Stimulated activated memory B cell treated with anti-CD40 and anti-IgM and Interleukin-4, amounts not matched to agents 10 μg/mL and 1 μg/mL and 100 μg/mL, for 72 hours (primary cell): Measurements from ENCODE around the gene KRT76.
"Not testable (repeated sequence)": the region's sequence is repeated elsewhere in the genome, so short reads cannot be mapped to it uniquely, and the experiment has no call there.

Source experiments
- ATAC-seq: fragments of 150-1000 bp; cut with Tn5 transposase; 2 replicates; pipeline ENCODE4 v1.10.0; 2021
- H3K27ac Mint-ChIP-seq: one replicate; pipeline ENCODE4 v1.8.0; 2022; ENCODE audit warnings: mild to moderate bottlenecking, mixed read lengths
- H3K27me3 Mint-ChIP-seq: one replicate; pipeline ENCODE4 v1.8.0; 2022; ENCODE audit warnings: mixed read lengths
- H3K36me3 Mint-ChIP-seq: one replicate; pipeline ENCODE4 v1.8.0; 2022; ENCODE audit warnings: mixed read lengths
- H3K4me1 Mint-ChIP-seq: one replicate; pipeline ENCODE4 v1.8.0; 2022; ENCODE audit warnings: mixed read lengths
- H3K4me3 Mint-ChIP-seq: one replicate; pipeline ENCODE4 v1.8.0; 2022; ENCODE audit warnings: mild to moderate bottlenecking, moderate library complexity, mixed read lengths
- H3K9me3 Mint-ChIP-seq: one replicate; pipeline ENCODE4 v1.8.0; 2022; ENCODE audit warnings: mixed read lengths

KRT76 gene

DNA sequence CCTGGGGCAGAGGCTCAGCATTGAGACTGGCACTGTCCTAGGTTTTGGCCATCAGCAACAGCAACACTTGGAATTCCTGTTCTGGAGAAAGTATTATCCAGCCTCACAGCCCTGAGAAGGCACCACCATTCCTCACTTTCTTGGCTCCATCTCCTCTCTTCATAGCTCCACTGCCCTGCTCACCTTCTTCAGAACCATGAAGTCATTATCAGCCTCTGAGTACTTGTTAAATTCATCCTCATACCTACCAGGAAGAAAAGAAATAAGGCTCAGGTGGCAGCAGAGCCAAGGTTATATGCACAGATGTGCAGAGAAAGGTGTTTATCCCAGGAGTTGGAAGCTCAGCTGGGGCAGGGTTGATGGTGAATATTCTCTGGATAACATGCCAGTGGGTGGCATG, 25.4 kb downstream of the KRT76 start:
- no peaks in the 10 kb centered on the region for H3K9me3 Mint-ChIP-seq
- no peaks in the 10 kb centered on the region for H3K36me3 Mint-ChIP-seq
- H3K27ac Mint-ChIP-seq, result no peak overlapping the region
- peaks cover 28% of the 10 kb centered on the region for H3K27me3 Mint-ChIP-seq
- no peak overlapping the region for H3K4me3 Mint-ChIP-seq
- no peak for ATAC-seq
- no peaks in the 10 kb centered on the region for H3K4me1 Mint-ChIP-seq

DNA sequence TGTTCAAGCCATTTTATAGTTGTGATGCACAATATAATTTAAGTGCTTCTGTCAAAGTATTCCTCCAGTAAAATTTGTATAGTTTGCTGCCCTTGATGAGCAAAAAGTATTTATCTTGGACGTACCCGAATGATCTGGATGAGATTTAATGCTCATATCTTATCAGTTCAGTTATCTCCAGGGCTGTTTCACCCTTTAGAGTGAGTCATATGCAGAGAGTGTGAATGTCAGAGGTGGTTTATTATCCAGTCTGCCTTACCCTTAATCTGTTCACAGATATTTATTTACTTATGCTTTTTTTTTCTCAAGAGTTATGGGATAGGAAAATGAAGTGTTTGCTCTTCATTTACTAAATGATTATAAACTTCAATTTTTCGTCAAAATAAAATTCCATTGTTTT, 26.6 kb downstream of the KRT76 start:
- H3K4me3 Mint-ChIP-seq, H3K9me3 Mint-ChIP-seq, H3K4me1 Mint-ChIP-seq, ATAC-seq, H3K36me3 Mint-ChIP-seq, H3K27ac Mint-ChIP-seq: not testable (repeated sequence)
- H3K27me3 Mint-ChIP-seq, result peaks cover 28% of the 10 kb centered on the region

DNA sequence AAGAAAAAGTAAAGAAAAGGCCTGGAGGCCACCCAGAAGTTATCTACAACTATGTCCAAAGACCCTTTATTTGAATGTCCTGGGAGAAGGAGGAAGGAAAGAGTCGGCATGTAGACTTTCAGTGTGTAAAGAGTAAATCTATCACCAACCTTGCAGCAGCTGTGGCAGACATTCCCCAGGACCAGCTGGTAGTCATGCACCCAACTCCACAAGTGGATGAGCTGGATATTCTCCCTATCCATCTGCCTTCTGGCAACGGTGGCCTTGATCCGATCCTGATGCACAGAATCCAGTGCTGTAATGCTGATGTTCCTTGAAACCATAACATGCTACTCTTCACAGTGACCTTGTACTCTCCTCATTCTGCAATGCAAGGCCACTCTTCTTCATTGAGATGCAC, 27.3 kb downstream of the KRT76 start:
- H3K4me3 Mint-ChIP-seq, result no peak overlapping the region
- no peaks in the 10 kb centered on the region for H3K4me1 Mint-ChIP-seq
- no peaks in the 10 kb centered on the region for H3K36me3 Mint-ChIP-seq
- H3K27me3 Mint-ChIP-seq, result peaks cover 21% of the 10 kb centered on the region
- no peak overlapping the region for H3K27ac Mint-ChIP-seq
- no peak for ATAC-seq
- H3K9me3 Mint-ChIP-seq, result no peaks in the 10 kb centered on the region

DNA sequence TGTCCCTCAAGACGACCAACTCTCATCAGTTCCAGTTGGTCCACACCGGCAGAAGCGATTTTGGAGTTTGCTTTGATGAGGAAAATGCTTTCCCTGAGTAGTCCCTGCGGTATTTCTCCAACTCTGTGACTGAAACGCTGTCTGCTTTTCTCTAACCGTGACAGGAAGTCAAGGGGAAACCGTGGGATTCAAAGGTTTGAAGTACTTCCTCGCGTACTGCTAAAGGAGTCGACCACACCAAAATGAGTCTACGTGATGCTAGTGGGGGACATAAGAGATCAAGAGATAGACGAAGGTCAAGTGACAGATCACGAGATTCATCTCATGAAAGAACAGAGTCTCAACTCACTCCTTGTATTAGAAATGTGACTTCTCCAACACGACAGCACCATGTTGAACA, 28.6 kb downstream of the KRT76 start:
- Mint-ChIP-seq H3K27me3 (peaks cover 26% of the 10 kb centered on the region), H3K4me1 (no peaks in the 10 kb centered on the region), H3K36me3 (no peaks in the 10 kb centered on the region), H3K4me3 (no peak overlapping the region), H3K9me3 (no peaks in the 10 kb centered on the region), H3K27ac (no peak overlapping the region)
- no peak for ATAC-seq

DNA sequence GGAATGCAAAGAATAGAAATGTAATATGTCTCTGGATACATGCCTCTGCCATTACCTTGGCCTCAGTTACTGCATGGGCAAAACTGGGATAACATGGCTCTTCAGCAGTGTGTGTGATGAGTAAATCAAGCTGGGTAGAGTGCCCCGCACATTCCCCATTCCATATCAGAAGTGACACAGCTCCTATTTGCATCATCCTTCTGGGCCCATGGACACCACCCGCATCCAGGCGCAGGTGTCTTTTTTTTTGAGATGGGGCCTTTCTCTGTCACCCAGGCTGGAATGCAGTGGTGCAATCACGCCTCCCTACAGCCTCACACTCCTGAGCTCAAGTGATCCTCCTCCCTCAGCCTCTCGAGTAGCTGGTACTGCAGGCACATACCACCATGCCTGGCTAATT, 31.6 kb downstream of the KRT76 start:
- no peak overlapping the region for H3K27ac Mint-ChIP-seq
- no peaks in the 10 kb centered on the region for H3K4me1 Mint-ChIP-seq
- peaks cover 36% of the 10 kb centered on the region for H3K27me3 Mint-ChIP-seq
- no peaks in the 10 kb centered on the region for H3K36me3 Mint-ChIP-seq
- ATAC-seq, result no peak
- H3K4me3 Mint-ChIP-seq, result no peak overlapping the region
- no peaks in the 10 kb centered on the region for H3K9me3 Mint-ChIP-seq

DNA sequence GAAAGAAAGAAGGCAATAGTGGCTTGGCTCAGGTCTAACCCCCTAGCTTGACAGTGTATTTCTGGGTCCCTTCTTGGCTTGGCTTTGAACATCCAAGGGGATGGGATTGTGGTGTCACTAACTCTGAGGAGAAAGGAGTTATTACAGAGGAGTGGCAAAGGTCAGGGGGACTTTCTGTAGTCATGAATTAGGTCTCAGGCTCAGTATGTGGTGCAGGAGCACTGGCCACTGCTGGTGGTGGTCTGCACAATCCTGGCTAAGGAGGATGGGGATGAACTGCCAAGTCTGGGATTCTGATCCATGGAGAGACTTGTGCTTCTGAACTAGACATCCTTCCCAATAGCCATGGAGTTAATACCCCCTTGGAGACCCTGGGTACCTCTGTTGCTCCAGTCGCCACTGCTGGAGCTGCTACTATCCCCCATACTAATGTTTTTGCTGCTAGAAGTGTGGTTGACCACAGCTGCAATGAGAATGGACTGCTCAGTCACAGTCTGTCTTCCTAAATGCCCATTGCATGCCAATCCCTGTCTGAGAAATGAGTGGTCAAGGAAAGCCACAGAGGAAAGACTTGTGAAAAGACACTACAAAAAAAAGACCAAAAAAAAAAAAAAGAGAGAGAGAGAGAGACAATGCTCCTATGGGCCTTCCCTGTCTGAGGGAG, 32.5 kb downstream of the KRT76 start:
- Mint-ChIP-seq H3K4me1 (no peaks in the 10 kb centered on the region), H3K27me3 (peaks cover 45% of the 10 kb centered on the region), H3K27ac (no peak overlapping the region), H3K4me3 (no peak overlapping the region), H3K9me3 (no peaks in the 10 kb centered on the region), H3K36me3 (no peaks in the 10 kb centered on the region)
- ATAC-seq, result no peak

DNA sequence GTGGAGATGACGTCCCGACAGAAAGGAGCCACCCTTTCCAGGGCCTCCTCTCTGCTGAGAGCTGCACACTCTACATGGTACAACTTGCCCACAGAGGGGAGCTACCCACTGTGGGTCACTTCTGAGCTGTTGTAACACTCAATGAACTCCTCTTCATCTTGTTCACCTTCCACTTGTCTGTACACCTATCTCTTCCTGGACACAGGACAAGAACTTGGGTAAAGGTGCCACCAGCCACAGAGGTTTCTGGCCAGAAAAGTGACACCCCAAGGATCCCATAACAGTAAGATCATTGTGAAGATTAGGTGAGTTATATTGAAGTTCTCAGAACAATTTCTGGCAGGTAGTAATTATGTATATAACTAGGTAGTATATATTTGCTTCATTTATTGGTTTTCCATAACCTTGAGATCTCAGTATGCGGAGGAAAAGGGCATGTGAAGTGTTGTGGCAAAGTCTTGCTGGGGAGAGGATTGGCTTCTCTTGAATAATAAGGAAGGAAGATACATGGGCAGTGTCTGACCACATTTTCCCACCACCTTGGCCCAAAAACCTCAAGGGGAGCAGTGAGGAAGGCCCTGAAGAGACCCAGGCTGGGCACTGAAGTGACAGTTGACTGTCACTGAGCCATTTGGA, 34.2 kb downstream of the KRT76 start:
- Mint-ChIP-seq H3K36me3 (no peaks in the 10 kb centered on the region), H3K9me3 (no peaks in the 10 kb centered on the region), H3K27ac (no peak overlapping the region), H3K4me1 (no peaks in the 10 kb centered on the region), H3K27me3 (peaks cover 45% of the 10 kb centered on the region), H3K4me3 (no peak overlapping the region)
- ATAC-seq, result no peak

DNA sequence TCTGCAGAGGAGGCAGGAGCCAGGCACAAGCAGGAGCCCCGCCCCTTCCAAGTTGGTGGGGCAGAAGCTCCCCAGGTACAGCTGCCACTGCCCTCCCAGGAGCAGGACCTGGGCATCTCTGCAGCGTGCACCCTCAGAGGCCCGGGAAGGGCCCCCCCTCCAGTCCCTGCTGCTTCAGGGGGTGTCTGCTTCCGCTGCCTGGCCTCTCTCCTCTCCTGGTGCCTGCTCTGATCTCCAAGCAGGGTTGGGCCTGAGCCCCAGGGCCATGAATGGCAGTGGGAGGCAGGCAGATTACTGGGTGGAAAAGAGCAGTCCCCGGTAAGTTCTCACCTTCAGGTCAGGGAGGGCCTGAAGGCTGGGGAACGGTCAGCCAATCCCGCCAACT, 35.0 kb downstream of the KRT76 start:
- Mint-ChIP-seq H3K9me3 (no peaks in the 10 kb centered on the region), H3K27me3 (peaks cover 46% of the 10 kb centered on the region), H3K4me1 (no peaks in the 10 kb centered on the region), H3K27ac (no peak overlapping the region), H3K36me3 (no peaks in the 10 kb centered on the region), H3K4me3 (no peak overlapping the region)
- ATAC-seq, result no peak

DNA sequence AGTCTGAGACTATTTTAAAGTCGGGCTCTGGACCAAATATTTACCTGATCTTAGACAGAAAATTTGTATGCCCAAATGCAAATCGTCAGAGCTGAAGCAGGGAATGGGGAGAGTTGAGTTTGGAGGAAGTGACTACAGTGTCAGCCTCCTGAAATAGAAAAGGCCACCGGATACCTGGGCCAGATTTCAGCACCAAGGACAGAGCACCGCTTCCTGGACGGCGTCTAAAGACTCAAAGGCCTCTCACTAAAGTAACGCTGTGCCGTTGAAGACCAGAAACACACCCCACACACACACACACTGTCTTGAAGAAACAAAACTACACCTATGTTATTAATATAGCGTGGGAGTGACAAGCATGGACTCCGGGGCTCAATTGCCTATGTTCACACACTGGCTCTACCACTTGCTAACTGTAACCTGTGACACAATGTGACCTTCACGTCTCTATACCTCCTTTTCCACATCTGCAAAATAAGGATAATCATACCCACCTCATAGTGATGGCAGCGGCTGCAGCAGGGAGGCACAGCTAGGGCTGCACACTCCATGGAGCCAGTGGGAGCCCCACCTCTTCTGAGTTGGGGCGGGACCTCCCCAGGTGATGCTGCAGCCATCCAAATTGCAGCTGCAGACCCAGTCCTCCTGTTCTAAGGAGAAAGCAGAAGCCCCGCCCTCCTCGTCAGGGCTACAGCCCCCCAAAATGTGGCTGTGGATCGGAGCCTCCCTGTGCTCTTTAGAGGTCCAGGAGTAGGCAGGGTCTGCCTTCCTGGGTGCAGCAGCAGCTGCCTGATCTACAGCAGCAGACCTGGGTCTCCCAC, 35.6 kb downstream of the KRT76 start:
- peaks cover 52% of the 10 kb centered on the region for H3K27me3 Mint-ChIP-seq
- no peak overlapping the region for H3K27ac Mint-ChIP-seq
- ATAC-seq, result no peak
- no peak overlapping the region for H3K4me3 Mint-ChIP-seq
- H3K36me3 Mint-ChIP-seq, result no peaks in the 10 kb centered on the region
- H3K9me3 Mint-ChIP-seq, result no peaks in the 10 kb centered on the region
- H3K4me1 Mint-ChIP-seq, result no peaks in the 10 kb centered on the region

DNA sequence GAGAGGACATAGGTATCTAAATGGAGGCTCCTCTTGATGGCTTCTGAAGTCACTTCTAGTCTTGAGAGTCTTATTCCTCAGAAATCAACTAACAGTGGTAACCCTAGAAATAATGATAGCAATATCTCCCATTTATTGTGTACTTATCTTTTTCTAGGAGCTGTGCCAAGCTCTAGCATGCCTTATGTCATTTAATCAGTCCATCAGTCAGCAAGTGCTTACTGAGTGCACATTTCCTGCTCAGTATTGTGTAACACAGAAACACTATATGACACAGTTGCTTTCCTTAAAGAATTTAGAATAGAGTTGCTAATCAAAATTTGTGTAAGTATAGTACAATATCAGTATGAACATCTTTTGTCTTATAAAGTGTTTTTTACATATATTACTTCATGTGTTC, 36.6 kb downstream of the KRT76 start:
- no peak overlapping the region for H3K27ac Mint-ChIP-seq
- no peaks in the 10 kb centered on the region for H3K36me3 Mint-ChIP-seq
- peaks cover 62% of the 10 kb centered on the region for H3K27me3 Mint-ChIP-seq
- no peak for ATAC-seq
- no peaks in the 10 kb centered on the region for H3K4me1 Mint-ChIP-seq
- H3K9me3 Mint-ChIP-seq, result no peaks in the 10 kb centered on the region
- H3K4me3 Mint-ChIP-seq, result no peak overlapping the region

DNA sequence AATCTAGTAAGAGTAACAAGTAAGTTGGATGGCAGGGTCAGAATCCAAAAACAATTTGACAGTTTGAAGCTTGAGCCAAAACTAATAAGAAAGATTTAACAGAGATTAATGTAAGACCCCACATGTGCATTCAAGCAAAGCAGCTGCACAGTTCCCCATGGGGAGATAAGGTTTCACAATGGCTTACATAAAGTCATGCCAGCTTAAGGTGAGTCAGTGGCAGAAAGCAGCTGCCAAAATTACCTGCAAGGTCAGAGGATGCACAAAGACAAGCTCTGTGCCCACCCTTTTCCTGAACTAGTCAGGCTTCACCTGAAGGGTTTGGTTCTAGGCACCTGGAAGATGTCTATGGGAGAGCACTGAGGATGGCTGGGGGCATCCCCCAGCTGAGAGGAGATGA, 37.2 kb downstream of the KRT76 start:
- Mint-ChIP-seq H3K4me1 (no peaks in the 10 kb centered on the region), H3K36me3 (no peaks in the 10 kb centered on the region), H3K27me3 (peaks cover 68% of the 10 kb centered on the region), H3K4me3 (no peak overlapping the region), H3K27ac (no peak overlapping the region), H3K9me3 (no peaks in the 10 kb centered on the region)
- no peak for ATAC-seq

DNA sequence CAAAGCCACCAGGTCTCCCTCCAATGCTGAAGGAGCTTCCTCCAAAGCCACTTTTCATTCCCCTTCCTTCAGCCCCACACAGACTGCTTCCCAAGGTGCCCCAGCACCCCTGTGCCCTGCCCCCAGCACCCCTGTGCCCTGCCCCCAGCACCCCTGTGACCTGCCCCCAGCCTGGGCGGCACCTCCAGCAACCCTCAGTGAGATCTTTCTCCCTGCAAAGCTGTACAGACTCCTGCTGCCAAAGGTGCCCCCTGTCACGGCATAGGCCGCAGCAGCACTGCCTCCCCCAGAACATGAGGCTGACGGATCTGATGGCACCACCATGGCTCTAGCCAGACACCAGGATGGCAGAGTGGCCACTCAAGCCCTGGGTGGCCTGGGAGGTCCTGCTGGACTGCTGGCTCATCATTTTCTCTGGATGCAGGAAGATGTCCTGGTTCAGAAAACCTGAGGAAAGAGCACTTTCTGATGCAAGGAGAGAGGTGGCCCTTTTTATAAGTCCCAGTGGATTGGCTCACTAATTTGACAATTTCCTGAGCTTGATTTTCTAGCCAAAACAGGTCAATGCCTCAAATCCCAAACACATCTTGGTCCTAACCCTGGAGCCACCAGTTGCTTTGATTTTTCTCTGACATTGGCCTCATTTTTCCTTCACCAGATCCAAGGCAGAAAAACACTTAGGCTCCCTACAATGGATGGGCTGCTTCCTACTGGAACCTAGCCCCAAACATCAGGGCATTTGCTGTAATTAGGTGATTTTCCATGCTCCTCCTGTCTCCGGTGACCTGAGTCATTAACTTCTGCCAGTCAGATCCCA, 41.1 kb downstream of the KRT76 start:
- H3K9me3 Mint-ChIP-seq, result no peaks in the 10 kb centered on the region
- no peaks in the 10 kb centered on the region for H3K4me1 Mint-ChIP-seq
- no peak overlapping the region for H3K27ac Mint-ChIP-seq
- peaks cover 45% of the 10 kb centered on the region for H3K27me3 Mint-ChIP-seq
- H3K4me3 Mint-ChIP-seq, result no peak overlapping the region
- H3K36me3 Mint-ChIP-seq, result no peaks in the 10 kb centered on the region
- peak; percentile 6 for ATAC-seq

DNA sequence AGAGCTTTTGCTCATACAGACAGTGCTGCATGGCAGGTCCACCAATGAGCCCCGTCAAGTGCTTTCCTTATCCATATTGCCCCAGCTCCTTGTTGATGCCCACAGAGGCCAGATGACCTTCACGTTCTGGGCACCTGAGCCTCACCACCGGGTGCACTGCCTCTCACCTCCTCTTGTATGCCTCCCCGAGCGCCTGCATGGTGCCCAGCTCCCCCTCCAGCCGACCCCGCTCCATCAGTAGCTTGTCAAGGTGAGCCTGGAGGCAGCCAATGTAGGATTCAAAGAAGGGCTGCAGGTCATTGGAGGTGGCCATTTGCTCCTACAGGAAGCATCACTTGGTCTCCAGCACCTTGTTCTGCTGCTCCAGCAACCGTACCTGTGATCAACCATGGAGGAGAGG, 42.0 kb downstream of the KRT76 start:
- peaks cover 40% of the 10 kb centered on the region for H3K27me3 Mint-ChIP-seq
- no peaks in the 10 kb centered on the region for H3K36me3 Mint-ChIP-seq
- no peak for ATAC-seq
- peaks cover 3% of the 10 kb centered on the region for H3K9me3 Mint-ChIP-seq
- no peak overlapping the region for H3K27ac Mint-ChIP-seq
- no peak overlapping the region for H3K4me3 Mint-ChIP-seq
- no peaks in the 10 kb centered on the region for H3K4me1 Mint-ChIP-seq

DNA sequence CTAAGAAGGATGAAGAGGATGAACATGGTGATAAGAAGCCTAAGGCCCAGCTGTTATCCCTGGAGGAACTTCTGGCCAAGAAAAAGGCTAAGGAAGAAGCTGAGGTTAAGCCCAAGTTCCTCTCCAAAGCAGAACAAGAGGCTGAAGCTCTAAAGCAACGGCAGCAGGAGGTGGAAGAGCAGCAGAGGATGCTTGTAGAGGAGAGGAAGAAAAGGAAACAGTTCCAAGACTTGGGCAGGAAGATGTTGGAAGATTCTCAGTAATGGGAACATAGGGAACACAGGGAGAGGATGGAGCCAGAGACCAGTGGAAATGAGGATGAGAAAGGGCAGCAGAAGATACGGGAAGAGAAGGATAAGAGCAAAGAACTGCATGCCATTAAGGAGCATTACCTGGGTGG, 46.4 kb downstream of the KRT76 start:
- Mint-ChIP-seq H3K27ac (no peak overlapping the region), H3K36me3 (no peaks in the 10 kb centered on the region), H3K4me1 (no peaks in the 10 kb centered on the region), H3K4me3 (no peak overlapping the region), H3K27me3 (peaks cover 31% of the 10 kb centered on the region), H3K9me3 (peaks cover 3% of the 10 kb centered on the region)
- no peak for ATAC-seq

DNA sequence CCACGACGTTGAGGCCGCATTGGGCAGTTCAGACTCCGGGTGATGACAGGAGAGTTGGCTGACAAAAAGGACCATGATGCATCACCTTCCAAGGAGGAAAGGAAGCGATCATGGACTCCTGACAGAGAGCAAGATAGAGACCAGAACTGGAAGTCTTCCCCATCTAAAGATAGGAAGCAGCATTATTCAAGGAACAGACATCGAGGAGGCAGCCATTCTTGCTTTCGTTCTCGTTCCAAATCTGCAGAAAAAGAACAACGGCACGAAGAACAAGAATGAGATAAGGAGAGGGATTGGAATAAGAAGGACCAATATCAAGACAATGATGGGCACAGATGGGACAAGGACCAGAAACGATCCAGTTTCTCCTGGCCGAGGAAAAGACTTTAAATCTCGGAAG, 46.8 kb downstream of the KRT76 start:
- no peak for ATAC-seq
- no peaks in the 10 kb centered on the region for H3K4me1 Mint-ChIP-seq
- H3K9me3 Mint-ChIP-seq, result peaks cover 3% of the 10 kb centered on the region
- H3K27ac Mint-ChIP-seq, result no peak overlapping the region
- H3K36me3 Mint-ChIP-seq, result no peaks in the 10 kb centered on the region
- H3K27me3 Mint-ChIP-seq, result peaks cover 27% of the 10 kb centered on the region
- H3K4me3 Mint-ChIP-seq, result no peak overlapping the region
